CD4-positive, alpha-beta memory T cell (primary cell): ENCODE results near the gene ZNF217. TPM values are rescaled to one million over a fixed set of nuclear protein-coding genes. Genes with fewer than 3 reads are reported as not detected.
"Not testable (repeated sequence)": the region's sequence is repeated elsewhere in the genome, so short reads cannot be mapped to it uniquely, and the experiment has no call there.

Experiments used
- CTCF ChIA-PET: fragments of 350-600 bp; sonication (Branson Sonifier 250); formaldehyde crosslinking; loops from one replicate; lab custom pipeline; 2021; ENCODE audit warnings: inconsistent platforms; ENCODE audit not compliant: partially characterized antibody; lab: Charles Lee
- POLR2A ChIA-PET: fragments of 350-600 bp; sonication (Branson Sonifier 250); formaldehyde crosslinking; loops from one replicate; lab custom pipeline; 2021; ENCODE audit not compliant: partially characterized antibody; lab: Charles Lee
- DNase-seq, 5 donors: peaks; one replicate each; pipeline versions ENCODE4 v3.0.0 to v3.0.0-alpha.2; 2020 to 2022; ENCODE audit warnings: mixed read lengths in 1 of 5
- H3K27ac ChIP-seq: one replicate; pipeline ENCODE4 v1.7.0; 2013; ENCODE audit warnings: low read depth, low read length
- H3K27me3 ChIP-seq: 2 replicates; pipeline ENCODE4 v1.7.0; 2013; ENCODE audit warnings: mild to moderate bottlenecking, low read length, moderate library complexity; ENCODE audit not compliant: insufficient read depth
- H3K36me3 ChIP-seq: 2 replicates; pipeline ENCODE4 v1.7.0; 2013; ENCODE audit warnings: mild to moderate bottlenecking, low read length, moderate library complexity; ENCODE audit not compliant: insufficient read depth
- H3K4me1 ChIP-seq: 2 replicates; pipeline ENCODE4 v1.7.0; 2013; ENCODE audit warnings: mild to moderate bottlenecking, low read length, moderate library complexity; ENCODE audit not compliant: insufficient read depth
- H3K4me3 ChIP-seq, 2 donors: one replicate each; pipeline ENCODE4 v1.7.0; 2013; ENCODE audit warnings: low read length in 2 of 2, mild to moderate bottlenecking in 1 of 2
- H3K9me3 ChIP-seq, 2 donors: one replicate each; pipeline ENCODE4 v1.7.0; 2013; ENCODE audit warnings: low read length in 2 of 2, control low read depth in 1 of 2; ENCODE audit not compliant: control insufficient read depth in 1 of 2
- H3K27ac Mint-ChIP-seq, 7 donors: one replicate each; pipeline ENCODE4 v1.8.0; 2020 to 2021; ENCODE audit warnings: mixed read lengths in 7 of 7, mild to moderate bottlenecking in 6 of 7, inconsistent platforms in 3 of 7, moderate library complexity in 3 of 7
- H3K27me3 Mint-ChIP-seq, 2 donors: one replicate each; pipeline ENCODE4 v1.8.0; 2020 to 2021; ENCODE audit warnings: mixed read lengths in 2 of 2
- H3K36me3 Mint-ChIP-seq, 2 donors: one replicate each; pipeline ENCODE4 v1.8.0; 2020 to 2021; ENCODE audit warnings: mixed read lengths in 2 of 2, inconsistent platforms in 1 of 2, mild to moderate bottlenecking in 1 of 2
- H3K4me1 Mint-ChIP-seq, 4 donors: one replicate each; pipeline ENCODE4 v1.8.0; 2020 to 2021; ENCODE audit warnings: mixed read lengths in 4 of 4, mild to moderate bottlenecking in 1 of 4
- H3K4me3 Mint-ChIP-seq, 8 donors: one replicate each; pipeline ENCODE4 v1.8.0; 2020 to 2021; ENCODE audit warnings: mixed read lengths in 8 of 8, mild to moderate bottlenecking in 7 of 8, moderate library complexity in 6 of 8, inconsistent platforms in 3 of 8
- H3K9me3 Mint-ChIP-seq, 8 donors: one replicate each; pipeline ENCODE4 v1.8.0; 2020 to 2021; ENCODE audit warnings: mixed read lengths in 8 of 8, mild to moderate bottlenecking in 5 of 8, inconsistent platforms in 3 of 8, moderate library complexity in 1 of 8
- intact Hi-C: fragments of 100-400 bp; cut with micrococcal nuclease; formaldehyde crosslinking; loops from one replicate; pipeline ENCODE4 v1.15.1; 2023
- polyA plus RNA-seq, 2 donors: library from polyadenylated mRNA; unstranded; fragments of 300-500 nt; fragmentation: Illumina TruSeq; gene quantifications; one replicate each; pipeline ENCODE4 v1.2.3, GENCODE V29; 2021
- total RNA-seq, 2 experiments: library from RNA; stranded (reverse); gene quantifications; one replicate each; pipeline ENCODE4 v1.2.3, GENCODE V29; 2021

ZNF217 gene
- total and polyA plus RNA-seq, 4 experiments from 2014 or later, result 11.6 to 111 (median 64.4) TPM

DNA sequence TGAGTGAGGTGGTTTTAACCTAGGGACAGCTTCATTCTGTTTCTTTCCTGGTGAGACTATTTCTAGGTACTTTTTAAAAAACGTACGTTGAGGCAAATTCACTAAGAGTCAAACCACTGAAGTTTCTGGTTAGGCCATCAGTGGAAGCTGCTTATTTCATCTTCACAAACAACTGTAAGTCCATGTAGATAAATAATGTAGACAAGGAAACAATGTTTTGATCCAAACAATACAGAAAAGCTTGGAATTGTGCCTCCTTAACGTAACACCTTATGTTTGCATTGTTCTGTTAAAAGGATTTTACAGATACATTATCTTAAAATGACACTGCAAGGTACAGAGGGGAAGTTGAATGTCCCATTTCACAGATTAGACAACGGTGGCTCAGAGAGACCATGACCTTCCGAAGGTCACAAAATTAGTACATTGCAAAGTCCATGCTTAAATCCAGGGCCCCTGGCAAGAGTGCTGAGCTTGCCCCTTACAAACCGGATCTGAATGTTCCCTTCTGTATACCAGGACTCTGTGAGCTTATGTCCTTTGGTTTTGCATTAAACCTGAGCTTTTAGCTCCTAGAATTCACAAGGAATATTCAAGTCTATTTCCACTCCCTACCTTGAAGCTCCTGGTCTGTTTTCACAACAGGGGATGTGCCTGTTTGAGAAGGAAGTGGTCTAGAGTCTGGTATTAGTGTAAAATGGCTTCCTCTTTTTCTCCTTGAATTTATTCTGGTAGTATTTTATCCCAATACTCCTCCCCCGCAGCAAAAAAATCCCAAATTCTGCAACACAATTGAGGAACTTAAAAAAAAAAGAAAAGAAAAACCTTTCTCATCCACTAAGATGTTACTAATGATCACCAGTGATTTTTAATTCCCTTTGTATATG is 28.9 kb upstream of the ZNF217 start:
- Mint-ChIP-seq H3K4me3 (peak overlapping the region; percentile 82 to 90 (median 88)), H3K4me1 (peaks cover 29 to 38% (median 35%) of the 10 kb centered on the region in 4 donors), H3K9me3 (no peaks in the 10 kb centered on the region), H3K27me3 (no peaks in the 10 kb centered on the region), H3K27ac (peak overlapping the region; percentile 88 to 97 (median 95)), H3K36me3 (no peaks in the 10 kb centered on the region)
- Histone ChIP-seq H3K9me3 (no peaks in the 10 kb centered on the region), H3K27ac (peak overlapping the region; percentile 58), H3K4me3 (no peak overlapping the region), H3K36me3 (no peaks in the 10 kb centered on the region), H3K4me1 (peaks cover 37% of the 10 kb centered on the region), H3K27me3 (no peaks in the 10 kb centered on the region)
- intact Hi-C loops, result loop anchor here (1.0 to 5.0 kb wide), 3 partner anchors 9 to 40 kb away; no protein-coding TSS in a partner anchor
- DNase-seq, result no peak
- ChIA-PET CTCF (interaction anchor here (0.8 to 5.1 kb wide), 22 partner anchors 8 to 317 kb away, joined by 3 to 39 read pairs (median 4); no protein-coding TSS in a partner anchor), POLR2A (interaction anchor here (0.9 to 8.0 kb wide), 23 partner anchors 7 to 312 kb away, joined by 3 to 136 read pairs (median 4); partner anchors contain the start of gene ZNF217)

GRCh38 chr20:53621482-53622246 is 28.0 kb upstream of the ZNF217 start:
- Histone ChIP-seq H3K9me3 (no peaks in the 10 kb centered on the region), H3K4me1 (peaks cover 37% of the 10 kb centered on the region), H3K4me3 (no peak overlapping the region), H3K27me3 (no peaks in the 10 kb centered on the region), H3K36me3 (no peaks in the 10 kb centered on the region), H3K27ac (peak overlapping the region; percentile 58)
- Mint-ChIP-seq H3K9me3 (no peaks in the 10 kb centered on the region), H3K4me3 (peak overlapping the region; percentile 26 to 90 (median 70)), H3K27ac (peak overlapping the region; percentile 88 to 97 (median 95)), H3K36me3 (no peaks in the 10 kb centered on the region), H3K4me1 (peaks cover 29 to 38% (median 35%) of the 10 kb centered on the region in 4 donors), H3K27me3 (no peaks in the 10 kb centered on the region)
- intact Hi-C loops, result loop anchor here (1.0 to 5.0 kb wide), 3 partner anchors 8 to 39 kb away; no protein-coding TSS in a partner anchor
- no peak for DNase-seq
- ChIA-PET POLR2A (interaction anchor here (0.9 to 8.0 kb wide), 18 partner anchors 8 to 313 kb away, joined by 3 to 136 read pairs (median 4); partner anchors contain the start of gene ZNF217), CTCF (interaction anchor here (1.0 to 5.1 kb wide), 15 partner anchors 11 to 317 kb away, joined by 3 to 39 read pairs (median 5); no protein-coding TSS in a partner anchor)

DNA sequence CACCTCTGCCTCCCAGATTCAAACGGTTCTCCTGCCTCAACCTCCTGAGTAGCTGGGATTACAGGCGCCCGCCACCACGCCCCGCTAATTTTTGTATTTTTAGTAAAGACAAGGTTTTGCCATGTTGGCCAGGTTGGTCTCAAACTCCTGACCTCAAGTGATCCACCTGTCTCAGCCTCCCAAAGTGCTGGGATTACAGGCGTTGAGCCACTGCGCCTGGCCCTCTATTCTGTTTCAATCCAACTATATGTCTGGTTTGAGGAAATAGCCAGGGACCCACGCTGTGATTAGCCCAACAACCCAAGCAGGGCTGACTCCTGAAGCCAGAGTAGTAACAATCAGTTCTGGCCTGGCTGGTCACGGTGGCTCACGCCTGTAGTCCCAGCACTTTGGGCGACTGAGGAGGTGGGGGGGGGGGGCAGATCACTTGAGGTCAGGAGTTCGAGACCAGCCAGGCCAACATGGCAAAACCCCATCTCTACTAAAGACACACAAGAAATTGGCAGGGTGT is 24.9 kb upstream of the ZNF217 start:
- H3K36me3 Mint-ChIP-seq, H3K4me3 Mint-ChIP-seq, H3K27me3 Mint-ChIP-seq, H3K27me3 ChIP-seq, H3K9me3 ChIP-seq, H3K4me3 ChIP-seq, intact Hi-C loops, H3K27ac Mint-ChIP-seq, H3K27ac ChIP-seq, DNase-seq, H3K9me3 Mint-ChIP-seq, CTCF ChIA-PET, H3K36me3 ChIP-seq: not testable (repeated sequence)
- H3K4me1 ChIP-seq, result peaks cover 29% of the 10 kb centered on the region
- H3K4me1 Mint-ChIP-seq, result peaks cover 24 to 32% (median 30%) of the 10 kb centered on the region in 4 donors
- POLR2A ChIA-PET, result interaction anchor here (1.0 to 8.0 kb wide), 2 partner anchors 10 to 24 kb away, joined by 5 to 136 read pairs; no protein-coding TSS in a partner anchor

DNA sequence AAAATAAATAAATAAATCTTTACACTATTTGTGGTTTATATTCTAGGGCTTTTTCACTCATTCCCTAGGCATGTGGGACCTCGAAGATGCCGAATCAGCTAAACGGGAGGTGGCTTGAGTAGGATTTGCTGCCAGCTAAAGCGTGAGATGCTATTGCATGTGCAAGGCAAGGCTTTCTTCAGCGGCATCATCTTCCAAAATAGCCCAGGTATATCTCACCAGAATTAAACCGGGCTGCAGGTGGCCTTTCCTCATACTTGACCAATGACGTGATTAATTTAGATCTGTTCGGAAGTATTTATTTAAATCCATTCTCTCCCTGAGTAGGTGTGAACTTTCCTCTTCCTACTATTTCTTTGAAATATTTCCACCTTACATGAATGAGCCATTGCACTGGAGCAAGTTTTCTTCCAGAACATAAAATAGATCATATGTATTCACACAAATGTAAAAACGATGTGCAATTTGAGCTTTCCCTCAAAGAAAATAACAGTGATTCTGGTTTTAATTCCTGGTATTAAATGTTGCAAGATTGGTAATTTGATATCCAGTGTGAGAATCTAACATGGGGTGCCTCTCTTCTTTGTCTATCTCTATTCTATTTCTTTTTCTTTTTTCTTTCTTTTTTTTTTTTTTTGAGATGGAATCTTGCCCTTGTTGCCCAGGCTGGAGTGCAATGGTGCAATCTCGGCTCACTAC is 24.3 kb upstream of the ZNF217 start:
- H3K9me3 Mint-ChIP-seq, result no peaks in the 10 kb centered on the region
- Histone ChIP-seq H3K4me1 (peaks cover 23% of the 10 kb centered on the region), H3K9me3 (no peaks in the 10 kb centered on the region), H3K4me3 (no peak overlapping the region), H3K36me3 (no peaks in the 10 kb centered on the region), H3K27ac (no peak overlapping the region), H3K27me3 (no peaks in the 10 kb centered on the region)
- no peaks in the 10 kb centered on the region for H3K36me3 Mint-ChIP-seq
- H3K4me1 Mint-ChIP-seq, result peaks cover 20 to 26% (median 25%) of the 10 kb centered on the region in 4 donors
- no peak overlapping the region for H3K4me3 Mint-ChIP-seq
- no peak overlapping the region for H3K27ac Mint-ChIP-seq
- ChIA-PET POLR2A (interaction anchor here (1.3 kb wide), 1 partner anchor 25 kb away, joined by 4 read pairs; no protein-coding TSS in a partner anchor), CTCF (no interaction called here)
- intact Hi-C loops, result no loop called here
- H3K27me3 Mint-ChIP-seq, result no peaks in the 10 kb centered on the region
- no peak for DNase-seq

DNA sequence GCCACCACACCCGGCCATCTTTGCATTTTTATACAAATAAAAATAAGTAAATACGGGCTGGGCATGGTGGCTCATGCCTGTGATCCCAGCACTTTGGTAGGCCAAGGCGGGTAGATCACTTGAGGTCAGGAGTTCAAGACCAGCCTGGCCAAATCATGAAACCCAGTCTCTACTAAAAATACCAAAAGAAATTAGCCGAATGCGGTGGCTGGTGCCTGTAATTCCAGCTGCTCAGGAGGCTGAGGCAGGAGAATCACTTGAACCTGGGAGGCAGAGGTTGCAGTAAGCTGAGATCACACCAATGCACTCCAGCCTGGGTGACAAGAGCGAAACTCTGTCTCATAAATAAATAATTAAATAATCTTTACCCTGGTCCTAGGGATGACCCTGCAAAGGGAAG is 22.9 kb upstream of the ZNF217 start:
- intact Hi-C loops, H3K27ac Mint-ChIP-seq, H3K4me3 Mint-ChIP-seq, H3K4me1 ChIP-seq, H3K27me3 Mint-ChIP-seq, H3K9me3 ChIP-seq, H3K9me3 Mint-ChIP-seq, DNase-seq, H3K4me3 ChIP-seq, H3K36me3 ChIP-seq, H3K27me3 ChIP-seq, H3K27ac ChIP-seq, CTCF ChIA-PET, H3K36me3 Mint-ChIP-seq: not testable (repeated sequence)
- POLR2A ChIA-PET, result interaction anchor here (1.3 kb wide), 1 partner anchor 26 kb away, joined by 4 read pairs; no protein-coding TSS in a partner anchor
- peaks cover 7 to 13% (median 11%) of the 10 kb centered on the region in 4 donors for H3K4me1 Mint-ChIP-seq

- Histone ChIP-seq H3K27ac (no peak overlapping the region), H3K4me1 (peaks cover 22% of the 10 kb centered on the region), H3K9me3 (no peaks in the 10 kb centered on the region), H3K27me3 (no peaks in the 10 kb centered on the region), H3K36me3 (no peaks in the 10 kb centered on the region), H3K4me3 (no peak overlapping the region)
- no peak overlapping the region for H3K4me3 Mint-ChIP-seq
- peaks cover 12 to 21% (median 14%) of the 10 kb centered on the region in 4 donors for H3K4me1 Mint-ChIP-seq
- ChIA-PET POLR2A (interaction anchor here (1.0 to 2.8 kb wide), 2 partner anchors 9 to 19 kb away, joined by 5 to 23 read pairs; no protein-coding TSS in a partner anchor), CTCF (interaction anchor here (1.2 to 1.8 kb wide), 3 partner anchors 9 to 331 kb away, joined by 3 to 7 read pairs (median 5); partner anchors contain the start of gene ZNF217)
- no peaks in the 10 kb centered on the region for H3K27me3 Mint-ChIP-seq
- no peak for DNase-seq
- H3K36me3 Mint-ChIP-seq, result peaks cover 5 to 9% of the 10 kb centered on the region in 2 donors
- intact Hi-C loops, result loop anchor here (1.0 kb wide), 1 partner anchor 9 kb away; no protein-coding TSS in a partner anchor
- H3K27ac Mint-ChIP-seq, result peak overlapping the region in 3 of 7 donors; percentile 16 to 77 (median 46)
- peaks cover 0 to 3% (median 0%) of the 10 kb centered on the region in 8 donors for H3K9me3 Mint-ChIP-seq
Observed at GRCh38 chr20:53613748-53614147, 20.1 kb upstream of the ZNF217 start.
